ENCODE measurements around the gene SPRED2.

SPRED2 gene

GRCh38 chr2:65264821-65265670 is 167.4 kb downstream of the SPRED2 start:
- peak; percentile 63 for DNase-seq

GRCh38 chr2:65263986-65264385 is 168.4 kb downstream of the SPRED2 start:
- DNase-seq: no peak

GRCh38 chr2:65263262-65263661 is 169.1 kb downstream of the SPRED2 start:
- no peak for DNase-seq

DNA sequence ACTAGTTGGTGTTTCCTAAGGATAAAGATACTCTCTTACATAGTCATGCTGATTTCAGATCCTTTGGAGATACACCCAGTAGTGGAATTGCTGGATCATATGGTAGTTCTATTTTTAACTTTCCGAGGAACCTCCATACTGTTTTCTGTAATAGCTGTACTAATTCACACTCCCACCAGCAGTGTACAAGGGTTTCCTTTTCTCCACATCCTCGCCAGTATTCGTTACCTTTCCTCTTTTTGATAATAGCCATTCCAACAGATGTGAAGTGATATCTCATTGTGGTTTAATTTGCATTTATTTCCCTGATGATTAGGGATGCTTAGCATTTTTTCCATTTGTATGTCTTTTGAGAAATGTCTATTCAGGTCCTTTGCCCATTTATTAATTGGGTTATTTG is 170.7 kb downstream of the SPRED2 start:
- DNase-seq: no peak
